HepG2 (cell line): ENCODE data around the gene EPC2. TPM values are rescaled to one million over a fixed set of nuclear protein-coding genes. Genes with fewer than 3 reads are reported as not detected.

Experiments
- DNMT3B ChIP-seq: conservative IDR thresholded peaks from 2 replicates; pipeline ENCODE4 v1.6.1; 2016; ENCODE audit warnings: missing biosample characterization, control low read depth
- EEA1 ChIP-seq: sonication (generic); formaldehyde crosslinking; IDR thresholded peaks from 2 replicates; pipeline ENCODE4 v1.5.1; 2020; ENCODE audit warnings: mild to moderate bottlenecking, missing genetic modification reagents, borderline replicate concordance
- IKZF5 ChIP-seq: IDR thresholded peaks from 2 replicates; pipeline ENCODE4 v1.6.1; 2018; ENCODE audit warnings: missing genetic modification reagents, mild to moderate bottlenecking, missing compliant biosample characterization
- IRF2 ChIP-seq: IDR thresholded peaks from 2 replicates; pipeline ENCODE4 v1.6.1; 2018; ENCODE audit warnings: missing genetic modification reagents, missing compliant biosample characterization
- KDM5A ChIP-seq: fragments of 200-600 bp; sonication (generic); IDR thresholded peaks from 2 replicates; pipeline ENCODE4 v1.7.0; 2018; ENCODE audit warnings: antibody characterized with exemption, mild to moderate bottlenecking, low read length, borderline replicate concordance
- MAFK ChIP-seq, 2 experiments: IDR thresholded peaks in 1 of 2; conservative IDR thresholded peaks in 1 of 2; 2 replicates each; pipeline ENCODE4 v1.6.1; 2011; ENCODE audit warnings: improper control_type of control experiment in 2 of 2, low read length in 2 of 2
- MBNL3 ChIP-seq: fragments of 250-450 bp; sonication (Bioruptor Pico); conservative IDR thresholded peaks from 2 replicates; pipeline ENCODE4 v1.8.0; 2022; ENCODE audit warnings: mild to moderate bottlenecking, inconsistent platforms
- NBN ChIP-seq: fragments of 450-650 bp; conservative IDR thresholded peaks from 2 replicates; pipeline ENCODE4 v1.6.1; 2017
- PRPF4 ChIP-seq: fragments of 200-400 bp; formaldehyde crosslinking; IDR thresholded peaks from 2 replicates; pipeline ENCODE4 v1.6.1; 2016; ENCODE audit warnings: low read length, low read depth; ENCODE audit not compliant: poor library complexity, severe bottlenecking
- REXO4 ChIP-seq: sonication (generic); formaldehyde crosslinking; IDR thresholded peaks from 2 replicates; pipeline ENCODE4 v1.8.0; 2022; ENCODE audit warnings: missing genetic modification reagents, mild to moderate bottlenecking, borderline replicate concordance
- SMARCC2 ChIP-seq: fragments of 450-650 bp; IDR thresholded peaks from 2 replicates; pipeline ENCODE4 v1.6.1; 2017; ENCODE audit warnings: antibody characterized with exemption, mild to moderate bottlenecking
- STAT5B ChIP-seq: sonication (generic); formaldehyde crosslinking; IDR thresholded peaks from 2 replicates; pipeline ENCODE4 v1.4.0; 2020; ENCODE audit warnings: missing genetic modification reagents
- TRIM22 ChIP-seq: fragments of 450-650 bp; IDR thresholded peaks from 2 replicates; pipeline ENCODE4 v1.6.1; 2017
- ZNF318 ChIP-seq: sonication (generic); formaldehyde crosslinking; IDR thresholded peaks from 2 replicates; pipeline ENCODE4 v1.4.0; 2020; ENCODE audit warnings: mild to moderate bottlenecking, missing genetic modification reagents
- ZNF569 ChIP-seq: sonication (generic); formaldehyde crosslinking; IDR thresholded peaks from 2 replicates; pipeline ENCODE4 v1.5.0; 2020; ENCODE audit warnings: mild to moderate bottlenecking, missing genetic modification reagents, moderate library complexity, borderline replicate concordance
- ZNF570 ChIP-seq: sonication (generic); formaldehyde crosslinking; IDR thresholded peaks from 2 replicates; pipeline ENCODE4 v1.4.0; 2020; ENCODE audit warnings: mild to moderate bottlenecking, missing genetic modification reagents, borderline replicate concordance
- ZNF580 ChIP-seq: IDR thresholded peaks from 2 replicates; pipeline ENCODE4 v1.6.1; 2016; ENCODE audit warnings: low read depth, borderline replicate concordance
- ZNF781 ChIP-seq: sonication (generic); formaldehyde crosslinking; IDR thresholded peaks from 2 replicates; pipeline ENCODE4 v1.5.1; 2020; ENCODE audit warnings: borderline replicate concordance, mild to moderate bottlenecking, missing genetic modification reagents; ENCODE audit errors: not compliant biosample characterization
- polyA plus RNA-seq, 8 experiments: library from polyadenylated mRNA; depleted of rRNA in 3 of 8; stranded (reverse) in 7 of 8; unstranded in 1 of 8; fragments of >200 nt; fragmentation: Illumina TruSeq in 4 of 8; extraction: Trizol in 4 of 8; gene quantifications; 2 replicates each; pipeline versions ENCODE4 v1.2.1 to v1.2.3, GENCODE V29; 2011 to 2016; ENCODE audit warnings: low read depth in 4 of 8, missing spikeins in 1 of 8, mixed read lengths in 1 of 8; ENCODE audit not compliant: insufficient read depth in 1 of 8
- total RNA-seq, 5 experiments: library from RNA; depleted of rRNA; stranded (reverse); fragments of >200 nt; fragmentation: Illumina TruSeq; extraction: Trizol; gene quantifications; 2 replicates each; pipeline ENCODE4 v1.2.3, GENCODE V29; 2016; ENCODE audit warnings: low read depth in 1 of 5

Gene EPC2
- total and polyA plus RNA-seq, 2 of the 13 experiments (the other 11 are each of a cell fraction or from before 2014, with no cell fraction given), result 20.5 to 22.0 TPM

GRCh38 chr2:148643998-148644882 lies at the start of gene EPC2 (continued):
- TF ChIP-seq IKZF5 (CRISPR knock-in tag), result no peak
- TF ChIP-seq REXO4 (CRISPR knock-in tag), result no peak
- no peak for TF ChIP-seq MBNL3 (CRISPR knock-in tag)
- TF ChIP-seq KDM5A, result peak; percentile 71; the same call in 1 of the 2 replicates
- TF ChIP-seq TRIM22, result no peak
- no peak for TF ChIP-seq PRPF4
- no peak for TF ChIP-seq ZNF781
- TF ChIP-seq EEA1 (CRISPR knock-in tag), result no peak; the same call in 1 of the 2 replicates
- TF ChIP-seq SMARCC2, result no peak
- no peak; the same call in 1 of the 2 replicates for TF ChIP-seq IRF2 (CRISPR knock-in tag)
- TF ChIP-seq MAFK (conservative IDR thresholded peaks at IDR 0.05 in 1 of 2, IDR thresholded peaks at IDR 0.05 in 1 of 2; ENCODE audit: low read length in 2 of 2), result no peak
- no peak for TF ChIP-seq ZNF580 (CRISPR knock-in tag)
- no peak for TF ChIP-seq ZNF318 (CRISPR knock-in tag)
- TF ChIP-seq DNMT3B (CRISPR knock-in tag), result no peak; the same call in 1 of the 2 replicates
- no peak for TF ChIP-seq ZNF570 (CRISPR knock-in tag)
- TF ChIP-seq ZNF569 (CRISPR knock-in tag), result no peak
- no peak for TF ChIP-seq NBN
- 0 out of 2 replicates have a peak, but pooled peaks have one; percentile 28 for TF ChIP-seq STAT5B
